ENCODE results near the gene C1QTNF7.

DNA sequence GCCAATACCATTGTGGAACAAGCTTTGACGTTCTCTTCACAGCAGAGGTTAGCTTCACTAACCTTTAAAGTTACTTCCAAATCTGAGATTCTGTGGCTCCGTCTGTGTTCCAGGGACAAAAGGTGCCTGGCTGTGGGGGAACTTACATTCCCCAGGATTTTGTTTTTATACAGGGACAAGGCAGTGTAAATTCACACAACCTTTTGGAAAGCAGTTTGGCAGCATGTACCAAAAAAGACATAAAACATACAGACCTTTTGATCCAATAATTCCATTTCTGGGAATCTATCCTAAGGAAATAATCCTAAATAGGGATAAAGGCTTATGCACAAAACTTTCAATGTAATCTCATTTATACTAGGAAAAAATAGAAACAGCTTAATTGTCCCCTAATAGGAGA lies 8.9 kb upstream of the C1QTNF7 start:
- no peak for TF ChIP-seq EZH2 (IDR thresholded peaks at IDR 0.05; ENCODE audit: borderline replicate concordance, low read depth, low read length, severe bottlenecking)
- TF ChIP-seq CTCF (IDR thresholded peaks at IDR 0.05; ENCODE audit: borderline replicate concordance, extremely low read depth, low read length, poor library complexity, severe bottlenecking): no peak

Measured in DND-41 (cell line).